Activated CD8-positive, alpha-beta memory T cell treated with anti-CD3 and anti-CD28 coated beads, Interleukin-2, amount 50 U/mL, for 24 hours (primary cell): ENCODE data around the gene CABLES2.

Experiments used
- DNase-seq: peaks from one replicate; pipeline ENCODE4 v3.0.0-alpha.2; 2020; ENCODE audit errors: extremely low read depth

The CABLES2 gene

DNA sequence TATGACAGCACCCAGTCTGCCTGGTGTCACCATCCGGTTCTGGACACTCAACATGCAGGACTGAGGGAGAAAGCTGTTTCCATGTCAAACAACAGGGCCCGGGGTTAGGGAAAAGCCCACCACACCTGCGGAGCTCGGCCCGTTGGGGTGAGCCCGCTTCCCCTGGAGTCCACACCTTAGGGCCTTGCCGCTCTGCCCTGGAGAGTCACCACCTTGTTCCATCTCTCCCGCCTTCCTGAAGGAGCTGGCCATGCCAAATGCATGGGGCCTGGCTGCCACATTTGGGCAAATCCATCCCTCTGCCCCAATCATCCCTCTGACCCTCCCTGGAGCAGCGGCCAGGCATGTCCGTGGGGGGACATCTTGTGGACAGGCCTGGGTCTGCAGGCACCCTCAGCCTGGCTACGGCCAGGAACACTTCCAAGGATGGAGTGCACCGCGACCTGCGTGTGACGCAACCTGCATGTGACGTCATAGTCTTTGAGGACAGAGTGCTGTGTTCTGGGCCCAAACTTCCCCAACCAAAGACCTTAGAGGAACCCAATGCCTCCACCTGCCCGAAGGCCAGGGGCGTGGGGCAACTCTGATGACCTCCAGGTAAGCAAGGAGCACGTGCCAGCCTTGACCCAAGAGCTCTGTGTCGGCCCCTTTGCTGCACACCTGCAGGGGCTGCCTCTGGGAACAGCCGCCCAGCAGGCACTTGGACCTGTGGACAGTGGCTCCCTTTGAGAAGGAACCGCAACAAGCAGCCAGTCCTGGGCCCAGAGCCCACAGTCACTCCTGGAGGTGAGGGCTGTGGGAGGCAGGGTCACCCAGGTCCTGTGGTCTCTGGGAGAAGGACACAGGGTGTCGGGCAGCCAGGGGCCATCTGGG is 1.7 kb downstream of the CABLES2 start:
- DNase-seq, result no peak

DNA sequence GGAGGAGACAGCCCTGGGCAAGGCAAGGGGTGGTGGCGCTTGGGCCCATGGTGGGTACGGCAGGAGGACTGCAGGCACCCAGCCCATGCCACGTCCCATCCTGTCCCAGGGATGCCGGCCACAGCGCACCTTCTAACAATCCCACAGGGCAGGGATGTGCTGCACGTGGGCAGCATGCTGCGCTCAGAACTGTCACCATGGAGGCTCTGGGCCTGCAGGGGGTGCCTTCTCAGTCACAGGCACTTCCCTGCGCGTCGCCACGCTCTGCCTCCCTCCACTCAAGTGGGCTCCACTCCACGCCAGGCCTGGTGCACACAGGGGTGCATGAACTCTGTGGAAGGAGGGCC is 2.4 kb downstream of the CABLES2 start:
- DNase-seq, result no peak

DNA sequence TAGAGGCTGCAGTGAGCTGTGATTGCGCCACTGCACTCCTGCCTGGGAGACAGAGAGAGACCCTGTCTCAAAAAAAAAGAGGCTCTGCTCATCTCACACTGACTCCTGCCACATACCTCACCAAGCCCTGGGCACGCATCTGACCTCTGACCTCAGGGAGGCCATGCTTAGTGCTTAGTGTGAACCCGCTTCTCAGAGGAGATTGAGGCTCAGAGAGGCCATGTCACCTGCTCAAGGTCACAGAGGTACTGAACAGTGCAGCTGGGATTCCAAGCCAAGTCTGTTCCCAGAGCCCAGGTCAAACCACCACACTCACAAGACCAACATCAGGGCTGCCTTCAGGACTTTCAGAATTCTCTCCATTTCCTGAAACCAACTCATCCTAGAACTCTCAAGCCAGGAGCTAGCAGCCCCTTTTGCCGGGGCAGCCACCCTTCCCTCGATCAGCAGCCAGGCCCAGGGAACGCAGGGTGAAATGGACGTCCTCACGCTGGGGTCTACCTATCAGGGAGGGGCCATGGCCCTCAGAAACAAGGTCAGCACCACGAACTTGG is 2.9 kb downstream of the CABLES2 start:
- DNase-seq, result no peak

DNA sequence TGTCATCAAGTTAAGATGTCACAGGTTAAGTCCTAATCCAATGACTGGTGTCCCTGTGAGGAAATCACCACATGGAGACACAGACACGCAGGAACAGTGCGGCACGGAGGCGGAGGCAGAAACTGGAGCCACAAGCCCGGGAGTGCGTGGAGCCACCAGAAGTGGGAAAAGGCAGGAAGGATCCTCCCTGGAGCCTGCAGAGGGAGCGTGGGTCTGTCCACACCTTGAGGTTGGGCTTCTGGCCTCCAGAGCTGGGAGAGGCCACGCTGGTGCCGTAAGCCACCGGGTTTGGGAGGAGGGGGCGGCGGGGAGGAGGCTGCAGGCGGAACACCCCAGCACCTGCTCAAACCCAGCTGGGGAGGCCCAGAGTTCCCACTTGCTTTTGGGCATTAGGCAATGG is 3.8 kb downstream of the CABLES2 start:
- no peak for DNase-seq

DNA sequence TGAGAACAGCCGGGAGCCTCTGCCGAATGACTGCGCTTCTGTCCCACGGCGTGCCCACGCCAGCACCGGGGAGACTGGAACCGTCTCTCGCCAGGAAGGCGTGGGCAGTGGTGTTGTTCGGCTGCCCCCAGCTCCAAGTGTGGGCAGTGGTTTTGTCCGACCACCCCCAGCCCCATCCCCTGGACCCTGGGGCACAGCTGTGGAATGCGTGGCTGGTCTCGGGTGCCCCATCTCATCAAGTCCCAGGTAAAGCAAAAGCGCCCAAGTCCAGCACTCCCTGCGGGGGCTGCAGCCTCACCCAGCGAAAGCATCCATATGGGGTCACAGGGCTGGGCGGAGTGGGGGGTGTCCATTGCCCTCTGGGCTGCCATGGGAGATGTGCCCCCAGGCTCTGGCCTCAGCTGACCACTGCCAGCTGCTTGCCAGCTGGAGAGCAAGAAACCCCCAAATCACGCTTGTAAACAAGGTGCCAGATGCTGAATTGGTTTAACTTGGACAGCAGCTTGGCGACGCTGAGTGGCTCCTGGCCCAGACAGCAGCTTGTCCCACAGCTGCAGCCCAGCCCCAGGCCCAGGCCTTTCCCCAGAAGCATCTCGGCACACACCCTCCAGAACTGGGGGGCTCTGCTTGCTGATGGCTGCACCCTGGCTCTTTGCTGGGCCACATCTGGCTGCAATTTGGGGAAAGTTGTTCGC is 4.5 kb downstream of the CABLES2 start:
- no peak for DNase-seq

DNA sequence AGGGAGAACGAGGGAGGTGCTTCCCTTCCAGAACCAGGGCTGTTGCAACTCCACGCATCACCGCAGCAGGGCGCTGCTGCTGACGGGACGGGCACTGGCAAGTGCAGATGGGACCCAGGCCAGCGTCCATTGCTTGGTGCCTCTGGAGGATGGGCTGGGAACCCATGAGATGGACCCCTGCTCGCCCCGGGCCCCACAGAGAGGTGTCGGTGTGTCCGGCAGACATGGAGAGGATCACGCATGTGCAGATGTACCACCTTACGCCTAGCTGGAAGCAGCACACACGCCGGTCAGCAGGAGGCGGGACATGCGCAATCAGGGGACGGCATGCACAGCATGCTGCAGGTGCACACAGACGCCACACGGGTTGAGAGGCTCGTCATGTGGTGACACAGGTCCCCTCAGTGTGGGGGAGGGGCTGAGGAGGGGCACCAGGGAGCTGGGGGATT is 5.7 kb downstream of the CABLES2 start:
- no peak for DNase-seq

DNA sequence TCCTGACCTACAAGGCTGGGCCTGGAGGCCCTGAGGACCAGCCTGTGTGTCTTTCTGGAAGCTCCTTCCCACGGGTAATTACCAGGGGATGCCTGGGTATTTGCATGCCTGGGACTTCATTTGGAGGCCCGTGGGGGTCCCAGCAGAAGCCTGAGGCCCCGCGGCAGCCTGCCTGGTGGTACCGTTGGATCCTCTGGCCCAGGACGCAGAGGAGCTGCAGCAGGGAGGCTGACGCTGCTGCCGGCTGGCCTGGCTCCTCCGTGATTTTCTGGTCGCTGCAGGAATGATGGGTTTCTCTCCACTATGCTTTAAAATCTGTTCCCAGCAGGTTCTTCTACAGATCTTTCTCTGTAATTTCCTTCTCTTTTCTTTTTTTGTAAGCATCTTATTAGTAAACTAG is 6.5 kb downstream of the CABLES2 start:
- no peak for DNase-seq

DNA sequence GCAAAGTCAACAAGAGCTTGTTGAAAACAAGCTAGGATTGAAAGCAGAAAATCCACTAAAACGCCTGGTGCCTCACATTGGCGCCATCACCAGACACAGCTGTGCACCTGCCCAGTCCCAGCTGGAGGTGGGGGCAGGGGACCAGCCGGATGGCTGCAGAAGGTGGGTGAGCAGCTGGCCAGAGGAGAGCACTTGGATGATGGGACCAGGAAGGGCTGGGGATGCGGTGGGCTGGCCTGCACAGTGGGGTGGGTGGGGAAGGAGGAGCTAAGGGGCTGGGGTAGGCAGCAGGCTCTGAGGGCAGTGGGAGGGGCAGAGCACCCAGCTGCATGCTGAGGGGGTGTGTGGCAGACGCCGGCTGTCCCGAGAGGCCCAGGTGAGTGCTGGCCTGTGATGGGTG is 7.1 kb downstream of the CABLES2 start:
- DNase-seq, result no peak

DNA sequence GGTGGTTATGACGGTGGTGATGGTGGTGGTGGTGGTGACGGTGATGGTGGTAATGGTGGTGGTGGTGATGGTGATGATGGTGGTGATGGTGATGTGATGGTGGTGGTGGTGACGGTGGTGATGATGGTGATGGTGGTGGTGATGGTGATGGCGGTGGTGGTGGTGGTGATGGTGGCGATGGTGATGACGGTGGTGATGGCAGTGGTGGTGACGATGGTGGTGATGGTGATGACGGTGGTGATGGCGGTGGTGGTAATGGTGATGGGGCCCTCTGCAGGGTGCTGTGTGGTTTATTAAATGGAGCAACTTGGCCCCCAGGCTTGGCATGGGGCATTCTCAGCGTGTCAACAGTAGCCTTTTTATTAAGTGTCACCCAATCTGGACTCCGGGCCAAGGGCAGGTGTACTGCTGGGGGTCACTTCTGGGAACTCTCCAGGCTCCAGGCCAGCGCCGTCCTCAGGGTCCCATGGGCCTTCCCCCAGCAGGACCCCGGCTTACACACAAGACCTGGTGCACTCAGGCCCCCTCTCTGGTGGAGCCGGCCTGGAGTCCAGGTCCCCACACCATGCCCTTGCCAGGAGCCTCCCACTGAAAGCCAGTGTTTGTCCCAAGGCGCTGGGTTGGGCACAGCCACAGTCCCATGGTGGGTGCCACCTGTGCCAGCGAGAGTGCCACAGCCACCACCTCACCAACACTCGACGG is 8.8 kb downstream of the CABLES2 start:
- DNase-seq, result no peak

DNA sequence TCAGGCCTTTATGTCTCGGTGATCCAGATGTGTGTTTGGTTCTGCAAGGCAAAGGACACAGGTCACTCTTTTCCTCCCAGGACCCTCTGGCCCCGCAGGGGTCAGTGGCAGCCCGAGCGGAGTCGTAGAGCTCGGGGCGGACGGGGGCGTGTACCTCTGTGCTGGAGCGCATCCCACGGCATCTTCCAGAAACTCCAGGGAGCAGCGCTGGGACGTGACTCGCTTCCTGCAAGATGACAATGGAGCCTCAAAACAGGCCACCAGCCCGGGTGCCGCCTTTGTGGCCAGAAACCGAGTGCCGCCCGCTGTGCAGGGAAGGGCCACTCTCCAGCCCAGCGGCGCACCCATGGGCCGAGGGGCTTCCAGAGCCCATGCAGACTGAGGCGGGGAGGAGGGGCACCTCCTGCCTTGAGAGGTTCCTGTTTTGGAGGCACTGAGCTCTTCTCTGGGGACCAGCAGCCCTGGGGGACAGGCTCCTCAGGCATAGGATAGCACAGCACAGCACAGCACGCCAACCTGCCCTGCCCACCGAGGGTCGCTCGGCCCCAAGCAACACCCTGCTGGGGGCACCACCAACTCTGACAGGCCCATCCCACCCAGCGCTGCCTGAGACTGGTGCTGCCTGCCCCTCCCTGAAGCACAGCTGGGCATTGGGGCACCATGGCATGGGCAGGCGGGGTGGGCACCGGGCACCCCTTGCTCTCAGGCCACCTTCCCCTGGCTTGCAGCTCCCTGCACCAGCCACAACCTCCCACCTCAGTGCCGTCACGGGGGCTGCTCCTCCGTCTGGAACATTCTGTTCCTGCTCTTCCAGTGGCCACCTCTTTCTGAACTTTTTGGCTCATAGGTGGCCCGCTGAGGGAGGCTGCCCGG is 10.5 kb downstream of the CABLES2 start:
- DNase-seq, result no peak

DNA sequence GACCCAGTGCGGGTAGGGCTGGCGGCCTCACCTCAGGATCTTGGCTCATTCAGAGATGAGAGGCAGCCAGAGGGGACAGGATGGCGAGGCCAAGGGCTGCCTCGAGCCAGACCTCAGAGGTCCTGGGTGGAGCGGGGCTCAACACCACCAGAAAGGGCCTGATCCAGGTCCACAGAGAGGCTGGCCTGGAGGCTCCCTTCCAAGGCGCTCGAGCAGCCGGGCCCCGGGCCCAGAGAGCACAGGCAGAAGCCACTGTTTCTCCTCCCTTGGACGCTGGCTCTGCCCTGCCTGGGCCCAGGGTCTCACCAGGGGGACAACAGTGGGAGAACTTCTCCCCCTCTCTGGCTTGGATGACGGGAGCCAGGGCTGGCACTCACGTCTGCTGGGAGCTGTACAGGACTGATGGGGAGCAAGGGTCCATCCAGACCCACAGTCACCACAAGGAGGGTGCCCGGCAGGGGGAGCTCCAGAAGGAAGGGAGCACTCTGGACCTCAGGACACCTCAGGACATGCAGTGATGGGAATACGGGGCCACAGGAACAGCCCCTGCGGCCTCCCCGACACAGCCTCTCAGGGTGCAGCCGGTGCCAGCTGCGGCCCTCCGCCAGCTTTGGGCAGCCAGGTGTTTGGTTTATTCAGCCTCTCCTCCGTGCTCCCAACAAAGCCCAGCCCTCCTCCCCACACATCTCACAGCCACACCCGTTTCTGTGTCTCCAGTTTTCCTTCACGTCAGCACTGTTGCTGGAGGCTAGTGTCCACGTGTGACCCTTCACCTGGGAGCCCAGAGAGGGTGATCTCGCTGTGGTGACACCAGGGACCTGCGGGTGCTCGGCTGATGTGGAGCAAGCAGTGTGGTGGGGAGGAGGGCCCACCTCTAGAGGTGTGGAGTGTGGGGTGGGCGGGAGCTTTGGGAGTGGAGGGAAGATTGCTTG is 11.5 kb downstream of the CABLES2 start:
- no peak for DNase-seq

DNA sequence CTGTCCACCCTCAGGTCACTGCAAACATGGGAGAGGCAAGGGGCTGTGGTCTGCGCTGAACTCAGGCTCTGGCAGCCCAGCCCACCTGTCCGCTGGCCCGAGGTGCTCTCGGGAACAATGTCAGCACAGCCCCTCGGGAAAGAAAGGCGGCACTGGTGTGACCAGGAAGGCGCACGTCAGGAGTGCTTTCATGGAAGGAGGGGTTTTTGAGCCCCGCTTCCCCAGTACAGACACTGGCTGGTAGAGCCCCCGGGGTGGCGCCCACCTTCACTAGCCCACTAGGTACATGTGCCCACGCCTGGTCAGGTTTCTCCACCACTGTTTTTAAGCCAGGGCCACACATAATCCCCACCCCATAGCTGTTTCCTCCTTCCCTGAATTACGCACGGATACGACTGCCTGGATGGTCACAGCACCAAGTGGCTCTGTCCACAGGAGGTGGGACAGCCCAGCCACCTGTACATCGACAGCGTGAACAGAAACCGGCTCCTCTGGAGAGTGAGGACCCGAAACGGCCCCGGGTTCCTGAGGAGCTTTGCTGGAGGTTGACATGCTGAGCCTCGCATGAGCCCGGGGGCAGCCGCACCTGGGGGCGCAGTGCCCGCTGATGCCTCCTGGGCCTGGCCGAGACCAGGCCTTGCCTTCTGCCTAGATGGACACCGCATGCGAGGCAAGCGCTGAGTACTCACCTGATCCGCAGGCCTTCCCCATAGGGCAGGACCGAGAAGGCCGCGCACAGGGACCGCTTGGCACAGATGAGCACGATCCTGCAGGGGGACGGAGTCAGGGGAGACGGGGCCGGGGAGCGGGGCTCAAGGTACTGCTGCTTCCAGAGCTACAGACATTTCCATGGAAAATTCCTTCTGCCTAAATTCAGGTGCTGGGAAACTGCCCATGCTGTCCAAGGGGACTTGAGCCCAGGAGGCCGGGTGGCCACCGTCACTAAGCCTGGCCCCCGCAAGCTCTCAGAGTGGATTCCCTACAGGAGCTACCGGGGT is 12.5 kb downstream of the CABLES2 start:
- DNase-seq, result no peak

DNA sequence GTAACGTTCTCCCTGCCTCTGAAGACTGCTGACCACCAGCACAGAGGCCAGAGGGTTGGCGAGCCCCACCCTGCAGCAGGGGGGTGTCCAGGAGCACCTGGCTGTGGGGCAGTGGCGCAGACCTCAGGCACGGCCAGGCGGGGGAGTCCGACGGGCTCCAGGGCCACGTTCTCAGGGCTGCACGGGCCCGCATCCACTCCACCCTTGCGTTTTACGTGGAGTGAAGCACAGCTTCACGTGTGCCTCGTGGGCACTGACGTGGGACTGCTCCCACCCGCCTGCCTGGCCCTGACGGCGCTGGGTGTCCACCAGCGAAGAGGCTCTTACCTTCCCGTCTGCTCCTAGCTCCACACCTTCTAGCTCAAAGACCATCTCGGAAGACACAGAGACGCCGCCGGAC is 13.3 kb downstream of the CABLES2 start:
- no peak for DNase-seq

DNA sequence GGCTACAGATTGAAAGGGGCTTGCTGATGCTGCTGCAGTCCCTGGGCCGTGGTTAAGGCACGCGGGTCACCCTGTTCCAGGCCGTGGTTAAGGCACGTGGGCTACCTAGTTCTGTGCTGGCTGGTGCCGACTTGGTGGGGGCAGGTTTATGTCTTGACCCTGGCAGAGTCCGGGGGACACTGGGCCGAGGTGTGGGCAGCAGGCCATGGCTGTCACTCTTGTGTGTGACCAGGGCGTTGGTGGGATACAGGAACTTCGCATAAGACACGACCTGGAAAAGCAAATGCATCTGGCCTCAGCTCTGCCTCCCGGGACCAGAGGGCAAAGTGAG is 13.8 kb downstream of the CABLES2 start:
- DNase-seq, result no peak

DNA sequence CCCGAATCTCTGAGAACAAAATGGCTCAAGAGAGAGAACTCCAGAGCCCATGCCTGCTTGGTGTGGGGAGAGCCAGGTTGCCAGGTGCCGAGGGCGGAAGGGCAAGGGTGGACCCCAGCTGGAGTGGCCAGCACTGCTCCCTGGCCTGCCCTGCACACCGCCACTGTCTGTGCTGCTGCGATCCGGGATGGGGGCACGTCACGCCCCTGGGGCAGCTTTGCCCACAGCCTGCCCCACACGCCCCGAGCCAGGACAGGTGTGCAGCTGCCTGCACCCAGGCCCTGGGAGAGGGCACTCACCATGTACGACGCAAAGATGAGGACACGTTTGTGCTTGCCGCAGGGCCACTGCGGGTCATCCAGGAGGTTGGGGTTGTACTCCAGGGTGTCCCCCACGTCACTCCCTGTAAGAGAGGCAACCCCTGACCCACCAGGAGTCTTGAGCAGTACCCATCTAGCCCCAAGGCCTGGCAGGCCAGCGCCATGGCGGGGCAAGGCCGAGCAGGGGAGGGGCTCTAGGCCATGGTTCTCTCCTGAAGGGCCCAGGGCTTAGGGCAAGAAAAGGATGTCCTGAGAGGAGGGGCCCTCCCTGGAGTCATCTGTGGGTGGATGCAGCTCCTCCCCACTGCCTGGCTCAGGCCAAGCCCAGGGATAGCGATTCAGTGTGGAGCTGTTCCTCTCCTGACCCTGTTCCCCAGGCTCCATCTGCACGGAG is 14.3 kb downstream of the CABLES2 start:
- DNase-seq, result no peak

DNA sequence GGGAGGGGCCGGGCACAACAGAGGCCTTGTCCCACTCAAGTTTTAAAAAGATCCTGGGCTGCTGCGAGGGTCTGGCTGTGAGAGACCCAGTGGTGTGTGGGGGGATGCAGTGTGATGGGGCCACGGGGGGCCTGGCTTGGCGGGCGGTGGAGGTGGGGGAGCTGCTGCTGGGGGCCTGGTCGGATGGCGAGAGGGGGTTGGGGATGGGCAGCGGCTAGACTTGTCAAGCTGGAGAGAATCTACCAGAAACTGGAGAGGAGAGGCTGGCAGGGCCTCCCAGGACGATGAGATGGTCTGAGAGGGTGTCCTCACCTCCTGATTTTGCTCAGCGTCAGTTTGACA is 15.0 kb downstream of the CABLES2 start:
- DNase-seq, result no peak

DNA sequence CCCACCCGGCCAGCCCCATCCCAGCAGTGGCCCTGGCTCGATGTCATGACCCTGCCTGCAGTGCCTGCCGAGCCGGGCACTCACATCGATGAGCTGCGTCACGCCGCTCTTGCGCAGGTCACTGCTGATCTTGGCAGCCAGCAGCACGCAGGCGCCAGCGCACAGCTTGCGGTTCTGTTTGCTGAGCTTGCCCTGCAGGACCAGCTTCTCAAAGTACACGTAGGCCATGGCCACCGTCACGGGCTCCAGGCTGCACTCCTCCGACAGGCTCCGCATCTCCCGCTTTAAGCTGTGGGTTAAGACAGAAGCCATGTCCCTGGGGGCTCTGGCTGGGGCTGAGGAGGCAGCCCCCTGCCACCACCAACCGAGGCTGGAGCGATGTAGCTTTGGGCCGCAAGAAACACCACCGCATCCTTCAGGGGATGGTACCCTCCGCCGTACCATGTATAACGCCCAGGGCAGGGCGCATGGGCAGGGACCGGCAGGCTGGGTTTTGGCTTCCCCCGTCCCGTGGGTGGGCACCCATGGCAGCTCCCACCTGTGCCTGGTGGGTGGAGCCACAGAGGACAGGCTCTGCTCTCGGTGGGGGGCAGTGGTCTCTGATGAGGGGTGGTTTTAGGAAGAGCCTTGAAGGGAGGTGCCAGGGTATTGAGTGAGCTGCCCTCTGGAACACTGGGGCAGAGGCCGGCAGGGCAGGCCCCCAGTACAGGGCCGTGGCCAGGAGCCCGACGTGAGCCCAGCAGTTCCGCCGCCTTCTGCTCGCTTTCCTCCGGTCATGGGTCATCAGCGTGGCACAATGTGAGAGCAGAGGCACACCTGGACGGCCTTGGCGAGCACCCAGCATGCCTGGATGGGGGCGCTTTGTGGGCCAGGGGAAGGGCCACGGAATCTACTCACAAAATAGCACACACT is 15.7 kb downstream of the CABLES2 start:
- DNase-seq, result no peak
